Measurements from ENCODE around the gene ADM2.

ADM2 gene

DNA sequence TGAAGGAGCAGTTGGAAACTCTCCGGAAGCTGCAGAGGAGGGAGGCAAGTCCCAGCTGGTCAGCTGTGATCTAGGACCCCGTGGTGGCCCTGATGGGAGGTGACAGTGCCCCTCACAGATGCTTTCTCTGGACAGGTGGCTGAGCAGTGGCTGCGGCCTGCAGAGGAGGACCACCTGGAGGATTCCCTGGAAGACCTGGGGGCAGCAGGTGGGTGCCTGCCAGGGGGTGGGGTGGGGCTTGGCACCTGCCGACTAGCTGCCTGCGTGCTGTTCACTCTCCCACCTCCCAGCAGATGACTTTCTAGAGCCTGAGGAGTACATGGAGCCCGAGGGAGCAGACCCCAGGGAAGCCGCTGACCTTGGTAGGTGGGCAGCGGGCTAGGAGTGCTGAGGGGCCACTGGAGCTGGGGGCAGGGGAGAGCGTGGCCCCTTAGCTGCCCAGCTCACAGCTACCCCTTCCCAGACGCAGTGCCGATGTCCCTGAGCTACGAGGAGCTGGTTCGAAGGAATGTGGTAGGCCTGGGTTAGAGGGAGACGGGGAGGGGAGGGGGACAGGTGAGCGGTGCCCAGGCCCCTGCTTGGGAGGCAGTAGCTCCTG, 41.0 kb downstream of the ADM2 start:
- H3K9me3 ChIP-seq (replicated peaks; ENCODE audit: insufficient read depth, low read length) = no peaks in the 10 kb centered on the region
- peaks cover 14% of the 10 kb centered on the region; the same call in 1 of the 2 replicates for H3F3A ChIP-seq (ENCODE audit: insufficient read depth, low read length)
- no peaks in the 10 kb centered on the region for H3K36me3 ChIP-seq (replicated peaks; ENCODE audit: insufficient read depth, low read length)
- H3K9me2 ChIP-seq (replicated peaks; ENCODE audit: insufficient read depth, low read length) = no peaks in the 10 kb centered on the region
- H3K9ac ChIP-seq (ENCODE audit: low read length) = no peak overlapping the region
- H3K27me3 ChIP-seq (replicated peaks; ENCODE audit: insufficient read depth, low read length) = no peaks in the 10 kb centered on the region
- H3K4me1 ChIP-seq (ENCODE audit: low read length) = peaks cover 18% of the 10 kb centered on the region
- DNase-seq = peak; percentile 5
- no peak overlapping the region for H3K4me2 ChIP-seq (ENCODE audit: low read depth, low read length)
- TF ChIP-seq, protein P1, sequence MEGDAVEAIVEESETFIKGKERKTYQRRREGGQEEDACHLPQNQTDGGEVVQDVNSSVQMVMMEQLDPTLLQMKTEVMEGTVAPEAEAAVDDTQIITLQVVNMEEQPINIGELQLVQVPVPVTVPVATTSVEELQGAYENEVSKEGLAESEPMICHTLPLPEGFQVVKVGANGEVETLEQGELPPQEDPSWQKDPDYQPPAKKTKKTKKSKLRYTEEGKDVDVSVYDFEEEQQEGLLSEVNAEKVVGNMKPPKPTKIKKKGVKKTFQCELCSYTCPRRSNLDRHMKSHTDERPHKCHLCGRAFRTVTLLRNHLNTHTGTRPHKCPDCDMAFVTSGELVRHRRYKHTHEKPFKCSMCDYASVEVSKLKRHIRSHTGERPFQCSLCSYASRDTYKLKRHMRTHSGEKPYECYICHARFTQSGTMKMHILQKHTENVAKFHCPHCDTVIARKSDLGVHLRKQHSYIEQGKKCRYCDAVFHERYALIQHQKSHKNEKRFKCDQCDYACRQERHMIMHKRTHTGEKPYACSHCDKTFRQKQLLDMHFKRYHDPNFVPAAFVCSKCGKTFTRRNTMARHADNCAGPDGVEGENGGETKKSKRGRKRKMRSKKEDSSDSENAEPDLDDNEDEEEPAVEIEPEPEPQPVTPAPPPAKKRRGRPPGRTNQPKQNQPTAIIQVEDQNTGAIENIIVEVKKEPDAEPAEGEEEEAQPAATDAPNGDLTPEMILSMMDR (IDR thresholded peaks at IDR 0.05; ENCODE audit: low read length) = no peak
- no peak overlapping the region for H3K4me3 ChIP-seq (ENCODE audit: low read length)
- peaks cover 49% of the 10 kb centered on the region for H3K79me2 ChIP-seq (ENCODE audit: low read length)
- H4K20me1 ChIP-seq (ENCODE audit: insufficient read depth, low read length) = no peaks in the 10 kb centered on the region
- no peak overlapping the region for H2AFZ ChIP-seq (ENCODE audit: low read length)
- H3K27ac ChIP-seq (ENCODE audit: low read length) = no peak overlapping the region

DNA sequence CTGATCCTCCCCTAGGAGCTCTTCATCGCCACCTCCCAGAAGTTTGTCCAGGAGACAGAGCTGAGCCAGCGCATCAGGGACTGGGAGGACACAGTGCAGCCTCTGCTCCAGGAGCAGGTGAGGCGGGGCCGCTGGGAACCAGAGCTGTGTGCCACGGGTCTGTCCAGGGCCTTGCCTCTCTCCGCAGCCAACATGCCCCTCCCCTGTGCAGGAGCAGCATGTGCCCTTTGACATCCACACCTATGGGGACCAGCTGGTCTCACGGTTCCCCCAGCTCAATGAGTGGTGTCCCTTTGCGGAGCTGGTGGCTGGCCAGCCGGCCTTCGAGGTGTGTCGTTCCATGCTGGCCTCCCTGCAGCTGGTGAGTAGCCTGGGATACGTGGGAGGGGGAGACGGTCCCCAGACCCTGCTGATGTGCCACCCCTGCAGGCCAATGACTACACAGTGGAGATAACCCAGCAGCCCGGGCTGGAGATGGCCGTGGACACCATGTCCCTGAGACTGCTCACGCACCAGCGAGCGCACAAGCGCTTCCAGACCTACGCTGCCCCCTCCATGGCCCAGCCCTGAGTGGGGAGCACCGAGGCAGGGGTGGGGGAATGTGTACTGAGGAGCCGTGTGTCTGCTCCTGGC, 41.6 kb downstream of the ADM2 start:
- peaks cover 18% of the 10 kb centered on the region for H3K4me1 ChIP-seq (ENCODE audit: low read length)
- TF ChIP-seq, protein P1 (IDR thresholded peaks at IDR 0.05; ENCODE audit: low read length) = no peak
- TF ChIP-seq EZH2 (optimal IDR thresholded peaks at IDR 0.05; ENCODE audit: low read depth, low read length) = no peak
- TF ChIP-seq EZH2phosphoT487 (IDR thresholded peaks at IDR 0.05; ENCODE audit: low read length) = no peak
- no peaks in the 10 kb centered on the region for H3K36me3 ChIP-seq (replicated peaks; ENCODE audit: insufficient read depth, low read length)
- no peak overlapping the region for H3K4me3 ChIP-seq (ENCODE audit: low read length)
- H4K20me1 ChIP-seq (ENCODE audit: insufficient read depth, low read length) = no peaks in the 10 kb centered on the region
- H3F3A ChIP-seq (ENCODE audit: insufficient read depth, low read length) = peaks cover 20% of the 10 kb centered on the region; the same call in 1 of the 2 replicates
- no peaks in the 10 kb centered on the region for H3K9me2 ChIP-seq (replicated peaks; ENCODE audit: insufficient read depth, low read length)
- DNase-seq = no peak
- H2AFZ ChIP-seq (ENCODE audit: low read length) = no peak overlapping the region
- no peak overlapping the region for H3K27ac ChIP-seq (ENCODE audit: low read length)
- no peak overlapping the region for H3K4me2 ChIP-seq (ENCODE audit: low read depth, low read length)
- peaks cover 43% of the 10 kb centered on the region for H3K79me2 ChIP-seq (ENCODE audit: low read length)
- H3K9me3 ChIP-seq (replicated peaks; ENCODE audit: insufficient read depth, low read length) = no peaks in the 10 kb centered on the region
- no peak overlapping the region for H3K9ac ChIP-seq (ENCODE audit: low read length)
- no peaks in the 10 kb centered on the region for H3K27me3 ChIP-seq (replicated peaks; ENCODE audit: insufficient read depth, low read length)

DNA sequence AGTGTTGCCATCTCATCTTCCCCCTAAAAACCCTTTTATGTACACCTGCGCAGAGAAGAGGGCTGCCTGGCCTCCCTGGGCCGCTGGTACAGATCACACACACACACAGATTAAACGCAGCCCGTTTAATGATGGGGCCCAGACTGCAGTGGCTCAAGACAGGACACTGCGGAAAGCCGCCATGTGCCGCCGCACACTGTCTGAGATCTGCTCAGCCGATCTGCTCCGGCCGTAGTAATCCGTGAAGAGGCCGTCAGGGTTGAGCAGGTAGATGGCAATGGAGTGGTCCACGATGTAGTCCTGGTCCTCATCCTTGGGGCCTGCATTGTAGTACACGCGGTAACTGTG, 42.1 kb downstream of the ADM2 start:
- DNase-seq = no peak
- Histone ChIP-seq H3K27me3 (replicated peaks; ENCODE audit: insufficient read depth, low read length) (no peaks in the 10 kb centered on the region), H3K79me2 (ENCODE audit: low read length) (peaks cover 41% of the 10 kb centered on the region), H3K9me3 (replicated peaks; ENCODE audit: insufficient read depth, low read length) (no peaks in the 10 kb centered on the region), H3K36me3 (replicated peaks; ENCODE audit: insufficient read depth, low read length) (no peaks in the 10 kb centered on the region), H3K4me1 (ENCODE audit: low read length) (peaks cover 18% of the 10 kb centered on the region), H2AFZ (ENCODE audit: low read length) (no peak overlapping the region), H3F3A (ENCODE audit: insufficient read depth, low read length) (peaks cover 23% of the 10 kb centered on the region), H3K4me3 (ENCODE audit: low read length) (no peak overlapping the region), H3K4me2 (ENCODE audit: low read depth, low read length) (peak overlapping the region; percentile 90; the same call in 1 of the 2 replicates), H3K9me2 (replicated peaks; ENCODE audit: insufficient read depth, low read length) (no peaks in the 10 kb centered on the region), H3K9ac (ENCODE audit: low read length) (no peak overlapping the region), H3K27ac (ENCODE audit: low read length) (no peak overlapping the region), H4K20me1 (ENCODE audit: insufficient read depth, low read length) (no peaks in the 10 kb centered on the region)
- TF ChIP-seq, protein P1 (IDR thresholded peaks at IDR 0.05; ENCODE audit: low read length) = no peak
- TF ChIP-seq EZH2phosphoT487 (IDR thresholded peaks at IDR 0.05; ENCODE audit: low read length) (no peak), EZH2 (optimal IDR thresholded peaks at IDR 0.05; ENCODE audit: low read depth, low read length) (no peak)
